ENCODE data around the gene TMEFF2.

GRCh38 chr2:192000196-192000980 lies 194.3 kb downstream of the TMEFF2 start:
- TF ChIP-seq, protein P1, sequence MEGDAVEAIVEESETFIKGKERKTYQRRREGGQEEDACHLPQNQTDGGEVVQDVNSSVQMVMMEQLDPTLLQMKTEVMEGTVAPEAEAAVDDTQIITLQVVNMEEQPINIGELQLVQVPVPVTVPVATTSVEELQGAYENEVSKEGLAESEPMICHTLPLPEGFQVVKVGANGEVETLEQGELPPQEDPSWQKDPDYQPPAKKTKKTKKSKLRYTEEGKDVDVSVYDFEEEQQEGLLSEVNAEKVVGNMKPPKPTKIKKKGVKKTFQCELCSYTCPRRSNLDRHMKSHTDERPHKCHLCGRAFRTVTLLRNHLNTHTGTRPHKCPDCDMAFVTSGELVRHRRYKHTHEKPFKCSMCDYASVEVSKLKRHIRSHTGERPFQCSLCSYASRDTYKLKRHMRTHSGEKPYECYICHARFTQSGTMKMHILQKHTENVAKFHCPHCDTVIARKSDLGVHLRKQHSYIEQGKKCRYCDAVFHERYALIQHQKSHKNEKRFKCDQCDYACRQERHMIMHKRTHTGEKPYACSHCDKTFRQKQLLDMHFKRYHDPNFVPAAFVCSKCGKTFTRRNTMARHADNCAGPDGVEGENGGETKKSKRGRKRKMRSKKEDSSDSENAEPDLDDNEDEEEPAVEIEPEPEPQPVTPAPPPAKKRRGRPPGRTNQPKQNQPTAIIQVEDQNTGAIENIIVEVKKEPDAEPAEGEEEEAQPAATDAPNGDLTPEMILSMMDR (IDR thresholded peaks at IDR 0.05): no peak
- TF ChIP-seq EZH2 (IDR thresholded peaks at IDR 0.05; ENCODE audit: borderline replicate concordance, insufficient read depth, low read depth, low read length, poor library complexity, severe bottlenecking): no peak

Data from B cell (primary cell).